Middle frontal gyrus (tissue), 1 donor: ENCODE data around the gene EMC9.

Experiments used
- DNase-seq: peaks from one replicate; pipeline ENCODE4 v3.0.0-alpha.2; 2015; ENCODE audit warnings: low spot score; ENCODE audit errors: extremely low spot score

Gene EMC9

DNA sequence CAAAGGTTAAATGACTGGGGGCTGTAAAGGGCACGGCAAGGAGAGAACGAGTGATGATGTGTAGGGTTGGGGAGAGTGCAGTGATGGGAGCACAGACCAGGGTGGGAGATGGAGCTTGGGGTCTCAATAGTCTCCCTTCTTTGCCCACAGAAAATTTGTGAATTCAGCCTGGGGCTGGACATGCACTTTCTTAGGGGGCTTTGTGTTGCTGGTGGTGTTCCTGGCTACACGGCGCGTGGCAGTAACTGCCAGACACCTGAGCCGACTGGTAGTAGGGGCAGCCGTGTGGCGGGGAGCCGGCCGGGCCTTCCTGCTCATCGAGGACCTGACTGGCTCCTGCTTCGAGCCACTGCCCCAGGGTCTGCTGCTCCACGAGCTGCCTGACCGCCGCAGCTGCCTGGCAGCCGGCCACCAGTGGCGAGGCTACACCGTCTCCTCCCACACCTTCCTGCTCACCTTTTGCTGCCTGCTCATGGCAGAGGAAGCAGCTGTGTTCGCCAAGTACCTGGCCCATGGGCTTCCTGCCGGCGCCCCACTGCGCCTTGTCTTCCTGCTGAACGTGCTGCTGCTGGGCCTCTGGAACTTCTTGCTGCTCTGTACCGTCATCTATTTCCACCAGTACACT, 9.2 kb downstream of the EMC9 start:
- no peak for DNase-seq

DNA sequence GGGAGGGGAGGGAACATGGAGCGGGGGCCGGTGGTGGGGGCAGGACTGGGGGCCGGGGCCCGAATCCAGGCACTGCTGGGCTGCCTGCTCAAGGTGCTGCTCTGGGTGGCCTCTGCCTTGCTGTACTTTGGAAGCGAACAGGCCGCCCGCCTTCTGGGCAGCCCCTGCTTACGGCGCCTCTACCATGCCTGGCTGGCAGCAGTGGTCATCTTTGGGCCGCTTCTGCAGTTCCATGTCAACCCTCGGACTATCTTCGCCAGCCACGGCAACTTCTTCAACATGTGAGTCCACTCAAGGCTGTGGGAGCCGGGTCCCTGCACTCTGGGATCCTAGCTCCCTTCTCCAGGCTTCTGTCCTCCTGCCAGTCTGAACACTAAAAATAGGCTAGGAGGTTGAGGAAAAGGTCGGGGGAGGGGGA, 9.8 kb downstream of the EMC9 start:
- DNase-seq = no peak

DNA sequence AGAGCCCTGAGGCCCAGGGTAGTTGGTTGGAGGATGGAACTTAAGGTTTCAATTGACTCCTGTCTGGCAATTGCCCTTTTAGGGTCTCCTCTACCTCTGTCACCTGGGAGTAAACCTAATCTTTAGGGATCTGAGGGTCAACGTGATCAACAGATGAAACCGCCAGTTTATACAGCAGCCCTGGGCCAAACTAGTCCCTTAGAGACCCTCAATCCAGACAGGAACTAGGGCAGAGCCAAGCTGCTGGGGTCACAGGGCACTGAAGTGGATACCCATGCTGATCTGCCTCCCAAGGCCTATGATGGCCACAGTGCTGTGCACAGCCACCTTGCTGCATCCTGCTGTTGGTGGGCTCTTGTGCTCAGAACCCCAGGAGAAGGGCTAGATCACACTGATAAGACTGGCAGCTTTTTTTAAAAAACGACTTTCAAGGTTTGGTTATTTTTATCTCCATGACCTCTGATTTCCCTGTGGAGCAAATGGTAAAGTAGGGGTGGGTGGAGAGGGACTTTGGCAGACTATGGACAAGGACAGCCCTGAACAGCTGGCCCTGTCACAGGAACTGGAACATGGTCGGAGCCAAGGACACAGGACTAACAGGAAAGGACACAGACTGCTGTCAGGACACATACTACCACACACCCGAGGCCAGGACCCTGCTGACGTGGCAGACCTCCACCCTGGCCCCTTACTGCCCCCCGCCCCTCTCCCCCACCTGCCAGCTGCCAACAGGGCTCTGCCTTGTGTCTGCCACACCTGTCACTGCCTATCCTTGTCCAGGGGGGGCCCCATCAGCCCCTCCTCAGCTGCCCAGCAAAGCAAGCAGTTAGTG, 10.5 kb downstream of the EMC9 start:
- DNase-seq = no peak

- DNase-seq = no peak
Measured at GRCh38 chr14:24130380-24130716, 11.0 kb downstream of the EMC9 start, which contains the start of gene FITM1. Gene FITM1, plus strand, starts transcription at chr14:24130659. Its CDS starts 905 bp downstream, at chr14:24131564.

GRCh38 chr14:24129410-24129998, 11.9 kb downstream of the EMC9 start:
- no peak for DNase-seq

GRCh38 chr14:24127673-24128072, 13.7 kb downstream of the EMC9 start:
- DNase-seq = no peak

GRCh38 chr14:24126939-24127338, 14.5 kb downstream of the EMC9 start:
- DNase-seq = no peak

- DNase-seq = no peak
Measured at GRCh38 chr14:24123424-24124417, 17.7 kb downstream of the EMC9 start.

- DNase-seq = no peak
Measured at GRCh38 chr14:24122898-24123297, 18.5 kb downstream of the EMC9 start.

DNA sequence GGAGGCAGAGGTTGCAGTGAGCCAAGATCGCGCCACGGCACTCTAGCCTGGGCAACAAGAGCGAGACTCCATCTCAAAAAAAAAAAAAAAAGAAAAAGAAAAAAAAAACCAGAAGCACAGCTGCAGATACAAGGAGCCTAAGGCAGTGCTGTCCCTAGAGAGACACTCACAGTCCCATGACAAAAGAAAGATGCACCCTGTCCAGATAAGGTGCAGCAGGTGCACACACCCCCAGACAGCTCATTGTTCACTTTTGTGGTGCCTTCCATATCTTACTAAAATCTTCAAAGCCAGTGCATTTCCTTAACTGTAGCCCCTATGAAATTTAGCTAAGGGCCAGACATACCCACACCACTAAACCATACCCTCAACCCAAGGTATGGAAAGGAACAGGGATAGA, 19.0 kb downstream of the EMC9 start:
- no peak for DNase-seq

- DNase-seq = no peak
Measured at GRCh38 chr14:24121210-24121609, 20.2 kb downstream of the EMC9 start.

DNA sequence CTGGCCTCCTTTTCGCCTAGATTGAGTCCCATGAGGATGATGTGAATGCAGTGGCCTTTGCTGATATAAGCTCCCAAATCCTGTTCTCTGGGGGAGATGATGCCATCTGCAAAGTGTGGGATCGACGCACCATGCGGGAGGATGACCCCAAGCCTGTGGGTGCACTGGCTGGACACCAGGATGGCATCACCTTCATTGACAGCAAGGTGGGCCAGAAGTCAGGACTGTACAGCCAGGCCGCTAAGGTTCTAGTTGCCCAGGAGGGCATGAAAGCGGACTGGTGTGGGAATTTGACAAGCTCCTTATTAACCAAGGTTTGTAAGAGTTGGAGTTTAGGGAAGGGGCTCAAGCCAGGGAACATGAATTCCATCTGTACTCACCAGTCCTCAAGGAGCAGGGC, 21.7 kb downstream of the EMC9 start:
- no peak for DNase-seq

- no peak for DNase-seq
Measured at GRCh38 chr14:24117179-24117578, 24.2 kb downstream of the EMC9 start.

GRCh38 chr14:24116128-24116814, 25.1 kb downstream of the EMC9 start:
- DNase-seq = no peak

- DNase-seq = no peak
Measured at GRCh38 chr14:24115422-24116127, 25.8 kb downstream of the EMC9 start.

GRCh38 chr14:24114532-24115421, 26.6 kb downstream of the EMC9 start, which contains the start of the genes DCAF11 and NRL:
Gene DCAF11, plus strand, starts transcription at chr14:24114777. Its CDS starts 818 bp downstream, at chr14:24115595.
Gene NRL, minus strand, starts transcription at chr14:24114949. Its CDS starts 32,101 bp downstream, at chr14:24082848.
- peak; percentile 99 for DNase-seq

GRCh38 chr14:24113801-24114531, 27.4 kb downstream of the EMC9 start:
- DNase-seq = peak; percentile 57

GRCh38 chr14:24113379-24113800, 28.0 kb downstream of the EMC9 start:
- DNase-seq = no peak
